K562 (cell line): ENCODE measurements around the gene TMPRSS7. TPM values are rescaled to one million over a fixed set of nuclear protein-coding genes. Genes with fewer than 3 reads are reported as not detected.

Experiments
- ATF6 ChIP-seq: sonication (generic); formaldehyde crosslinking; IDR thresholded peaks from 2 replicates; pipeline ENCODE4 v1.4.0; 2020; ENCODE audit warnings: mild to moderate bottlenecking, missing genetic modification reagents
- BRD4 ChIP-seq: fragments of 200-600 bp; sonication (generic); IDR thresholded peaks from 2 replicates; pipeline ENCODE4 v1.6.1; 2017; ENCODE audit warnings: inconsistent platforms
- E2F3 ChIP-seq: fragments of 250-450 bp; sonication (Bioruptor Pico); IDR thresholded peaks from 2 replicates; pipeline ENCODE4 v1.4.0; 2020; ENCODE audit warnings: mild to moderate bottlenecking
- E2F6 ChIP-seq, 2 experiments: IDR thresholded peaks; 2 replicates each; pipeline ENCODE4 v1.6.1; 2011; ENCODE audit warnings: borderline replicate concordance in 1 of 2, control low read depth in 1 of 2, low read depth in 1 of 2, low read length in 1 of 2, mild to moderate bottlenecking in 1 of 2, mixed read lengths in 1 of 2, moderate library complexity in 1 of 2; ENCODE audit not compliant: insufficient read depth in 1 of 2, insufficient read length in 1 of 2, poor library complexity in 1 of 2, severe bottlenecking in 1 of 2; ENCODE audit errors: extremely low read depth in 1 of 2
- ELF4 ChIP-seq: fragments of 450-650 bp; formaldehyde crosslinking; IDR thresholded peaks from 2 replicates; pipeline ENCODE4 v1.4.0; 2022; ENCODE audit warnings: missing genetic modification characterization
- EP400 ChIP-seq: fragments of 450-650 bp; IDR thresholded peaks from 2 replicates; pipeline ENCODE4 v1.6.1; 2017; ENCODE audit warnings: antibody characterized with exemption, mild to moderate bottlenecking, moderate library complexity
- ETV5 ChIP-seq: sonication (generic); formaldehyde crosslinking; IDR thresholded peaks from 2 replicates; pipeline ENCODE4 v1.4.0; 2020; ENCODE audit warnings: low read depth, mild to moderate bottlenecking, missing genetic modification reagents
- IRF2 ChIP-seq: sonication (generic); formaldehyde crosslinking; IDR thresholded peaks from 2 replicates; pipeline ENCODE4 v1.8.1; 2022; ENCODE audit warnings: mild to moderate bottlenecking, missing genetic modification reagents
- NCOA2 ChIP-seq, 2 experiments: fragments of 450-650 bp; IDR thresholded peaks; 2 replicates each; pipeline ENCODE4 v1.6.1; 2018; ENCODE audit warnings: mild to moderate bottlenecking in 2 of 2, moderate library complexity in 1 of 2; ENCODE audit not compliant: partially characterized antibody in 2 of 2
- NRF1 ChIP-seq, 2 experiments: fragments of 450-650 bp; IDR thresholded peaks in 1 of 2; conservative IDR thresholded peaks in 1 of 2; 2 replicates each; pipeline ENCODE4 v1.6.1; 2014; ENCODE audit warnings: mild to moderate bottlenecking in 2 of 2
- PHF21A ChIP-seq: fragments of 450-650 bp; IDR thresholded peaks from 2 replicates; pipeline ENCODE4 v1.6.1; 2017; ENCODE audit warnings: low read depth, borderline replicate concordance
- PYGO2 ChIP-seq: fragments of 450-650 bp; IDR thresholded peaks from 2 replicates; pipeline ENCODE4 v1.6.1; 2016; ENCODE audit warnings: mild to moderate bottlenecking, missing genetic modification characterization, moderate library complexity, missing compliant biosample characterization
- RFX5 ChIP-seq: IDR thresholded peaks from 2 replicates; pipeline ENCODE4 v1.6.1; 2011; ENCODE audit warnings: low read depth, mild to moderate bottlenecking, improper control_type of control experiment, low read length
- SFPQ ChIP-seq: fragments of 200-400 bp; formaldehyde crosslinking; IDR thresholded peaks from 2 replicates; pipeline ENCODE4 v1.6.1; 2017; ENCODE audit warnings: mild to moderate bottlenecking, low read depth, low read length, moderate library complexity
- ZBTB34 ChIP-seq: fragments of 250-450 bp; sonication (Bioruptor Pico); IDR thresholded peaks from 2 replicates; pipeline ENCODE4 v1.8.0; 2021; ENCODE audit warnings: mild to moderate bottlenecking, moderate library complexity
- ZNF197 ChIP-seq: fragments of 200-800 bp; sonication (Bioruptor generic); IDR thresholded peaks from 2 replicates; pipeline ENCODE4 v1.6.1; 2016; ENCODE audit warnings: low read depth, missing genetic modification characterization, missing compliant biosample characterization
- ZNF280A ChIP-seq: fragments of 450-650 bp; IDR thresholded peaks from 2 replicates; pipeline ENCODE4 v1.6.1; 2018; ENCODE audit warnings: mild to moderate bottlenecking, low read depth; ENCODE audit not compliant: partially characterized antibody
- ZNF436 ChIP-seq: fragments of 250-450, 450-650 bp; sonication (Bioruptor Pico); formaldehyde crosslinking; IDR thresholded peaks from 2 replicates; pipeline ENCODE4 v1.7.0; 2020; ENCODE audit warnings: mild to moderate bottlenecking
- polyA plus RNA-seq, 8 experiments: library from polyadenylated mRNA; depleted of rRNA in 4 of 8; stranded (reverse) in 5 of 8; unstranded in 3 of 8; fragments of >200 nt; fragmentation: Nextera tagmentation in 2 of 8; fragmentation: Illumina TruSeq in 1 of 8; extraction: Ambion mirVana in 2 of 8; extraction: Trizol in 1 of 8; gene quantifications; 2 replicates each; pipeline versions ENCODE4 v1.2.1 to v1.2.3, GENCODE V29; 2011 to 2014; ENCODE audit warnings: inconsistent platforms in 1 of 8, missing spikeins in 1 of 8
- total RNA-seq, 7 experiments: library from RNA; depleted of rRNA in 6 of 7; stranded (reverse); fragments of >200 nt in 6 of 7; fragmentation: Illumina TruSeq in 2 of 7; extraction: Trizol in 2 of 7; gene quantifications; 2 replicates each; pipeline versions ENCODE4 v1.2.1 to v1.2.3, GENCODE V29; 2011 to 2021; ENCODE audit warnings: low replicate concordance in 1 of 7

The TMPRSS7 gene
- total and polyA plus RNA-seq, 9 of the 15 experiments (the other 6 are each of a cell fraction or from before 2014, with no cell fraction given): not detected

GRCh38 chr3:112086076-112086854 is 51.7 kb downstream of the TMPRSS7 start, which contains the start of gene C3orf52 (continued):
- no peak for TF ChIP-seq RFX5
- no peak for TF ChIP-seq ELF4
- TF ChIP-seq EP400: peak; percentile 63
- TF ChIP-seq BRD4: no peak
- TF ChIP-seq NRF1 (conservative IDR thresholded peaks at IDR 0.05 in 1 of 2, IDR thresholded peaks at IDR 0.05 in 1 of 2): peak; percentile 31 to 42; a peak in 2 of 4 replicates
- TF ChIP-seq NCOA2 (IDR thresholded peaks at IDR 0.05; ENCODE audit: partially characterized antibody in 2 of 2): no peak
- TF ChIP-seq E2F6 (IDR thresholded peaks at IDR 0.05; ENCODE audit: borderline replicate concordance in 1 of 2, extremely low read depth in 1 of 2, insufficient read depth in 1 of 2, insufficient read length in 1 of 2, low read depth in 1 of 2, low read length in 1 of 2, poor library complexity in 1 of 2, severe bottlenecking in 1 of 2): peak; percentile 86 to 91
- TF ChIP-seq IRF2 (CRISPR knock-in tag): no peak
- TF ChIP-seq PYGO2 (tag): no peak
- no peak for TF ChIP-seq ZNF436 (CRISPR knock-in tag)
- TF ChIP-seq ZNF280A: no peak
- TF ChIP-seq PHF21A: no peak
- TF ChIP-seq SFPQ: no peak
- TF ChIP-seq ZBTB34: no peak
- TF ChIP-seq ATF6 (CRISPR knock-in tag): no peak
- no peak for TF ChIP-seq ETV5 (CRISPR knock-in tag)
- no peak for TF ChIP-seq E2F3 (CRISPR knock-in tag)
- TF ChIP-seq ZNF197 (CRISPR knock-in tag): no peak
